ENCODE results near the gene SLX9. TPM values are rescaled to one million over a fixed set of nuclear protein-coding genes. Genes with fewer than 3 reads are reported as not detected.

Gene SLX9
- total RNA-seq, 5 donors from 2014 or later (not counting 1 experiment from before 2014, with no cell fraction given) = 16.7 to 32.2 (median 26.7) TPM

DNA sequence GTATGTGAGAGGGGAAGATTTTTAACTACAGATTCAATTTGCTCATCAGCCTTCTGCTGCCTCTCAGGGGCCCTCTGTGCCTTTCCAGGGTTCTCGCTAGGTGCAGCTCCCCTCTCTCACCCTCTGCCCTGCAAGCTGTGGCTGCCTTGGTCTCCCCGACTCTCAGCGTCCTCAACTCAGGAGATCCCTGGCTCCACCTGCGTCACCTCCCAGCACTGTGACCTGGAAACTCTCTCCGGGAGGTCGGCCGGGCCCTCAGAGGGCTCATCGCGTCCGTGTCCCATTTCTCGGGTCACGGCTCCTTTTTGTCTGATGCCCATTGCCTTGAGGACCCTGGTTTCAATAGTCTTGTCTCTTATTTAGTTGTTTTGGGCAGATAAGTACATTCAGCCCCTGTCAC lies 71.0 kb downstream of the SLX9 start:
- WGBS (ENCODE audit: insufficient coverage) = 96% methylated on average over 12 of the region's 12 CpGs
- no peak overlapping the region for H3K4me3 Mint-ChIP-seq
- CTCF ChIA-PET = no interaction called here
- H3K27me3 Mint-ChIP-seq = peaks cover 22 to 53% of the 10 kb centered on the region in 2 donors
- H3K27me3 ChIP-seq (replicated peaks in 1 of 2; ENCODE audit: control insufficient read depth in 2 of 2, extremely low read depth in 1 of 2, insufficient read depth in 2 of 2, low read length in 1 of 2) = peaks cover 0 to 48% of the 10 kb centered on the region in 2 experiments
- no peaks in the 10 kb centered on the region for H3K36me3 ChIP-seq (ENCODE audit: control insufficient read depth in 2 of 2, extremely low read depth in 1 of 2, insufficient read depth in 1 of 2, low read length in 1 of 2)
- H3K4me1 ChIP-seq (ENCODE audit: control insufficient read depth in 1 of 2, extremely low read depth in 1 of 2, insufficient read depth in 2 of 2, low read length in 2 of 2) = no peaks in the 10 kb centered on the region
- H3K27ac Mint-ChIP-seq = no peak overlapping the region
- POLR2A ChIA-PET = no interaction called here
- no peaks in the 10 kb centered on the region for H3K9me3 ChIP-seq
- DNase-seq (no peak), ATAC-seq (replicated peaks in 1 of 4) (no peak)
- H3K36me3 Mint-ChIP-seq = no peaks in the 10 kb centered on the region
- peaks cover 0 to 2% (median 1%) of the 10 kb centered on the region in 3 donors for H3K9me3 Mint-ChIP-seq
- H3K4me1 Mint-ChIP-seq = no peaks in the 10 kb centered on the region
- no peak overlapping the region for H3K4me3 ChIP-seq (ENCODE audit: control insufficient read depth in 1 of 2, extremely low read depth in 1 of 2, low read length in 1 of 2)
- no peak overlapping the region for H3K27ac ChIP-seq (ENCODE audit: low read length)

- H3K27ac Mint-ChIP-seq = no peak overlapping the region
- H3K4me3 ChIP-seq (ENCODE audit: control insufficient read depth in 1 of 2, extremely low read depth in 1 of 2, low read length in 1 of 2) = no peak overlapping the region
- H3K36me3 ChIP-seq (ENCODE audit: control insufficient read depth in 2 of 2, extremely low read depth in 1 of 2, insufficient read depth in 1 of 2, low read length in 1 of 2) = no peaks in the 10 kb centered on the region
- H3K36me3 Mint-ChIP-seq = no peaks in the 10 kb centered on the region
- H3K27me3 Mint-ChIP-seq = peaks cover 28 to 58% of the 10 kb centered on the region in 2 donors
- POLR2A ChIA-PET = no interaction called here
- no peaks in the 10 kb centered on the region for H3K9me3 Mint-ChIP-seq
- H3K27me3 ChIP-seq (replicated peaks in 1 of 2; ENCODE audit: control insufficient read depth in 2 of 2, extremely low read depth in 1 of 2, insufficient read depth in 2 of 2, low read length in 1 of 2) = peaks cover 0 to 54% of the 10 kb centered on the region in 2 experiments
- no peaks in the 10 kb centered on the region for H3K9me3 ChIP-seq
- 92% methylated on average over 13 of the region's 18 CpGs for WGBS (ENCODE audit: insufficient coverage)
- H3K4me1 ChIP-seq (ENCODE audit: control insufficient read depth in 1 of 2, extremely low read depth in 1 of 2, insufficient read depth in 2 of 2, low read length in 2 of 2) = no peaks in the 10 kb centered on the region
- ATAC-seq (replicated peaks in 1 of 4) (no peak), DNase-seq (no peak)
- H3K27ac ChIP-seq (ENCODE audit: low read length) = no peak overlapping the region
- no peak overlapping the region for H3K4me3 Mint-ChIP-seq
- CTCF ChIA-PET = no interaction called here
- no peaks in the 10 kb centered on the region for H3K4me1 Mint-ChIP-seq
Measured at GRCh38 chr21:45011426-45011825, 71.6 kb downstream of the SLX9 start.

DNA sequence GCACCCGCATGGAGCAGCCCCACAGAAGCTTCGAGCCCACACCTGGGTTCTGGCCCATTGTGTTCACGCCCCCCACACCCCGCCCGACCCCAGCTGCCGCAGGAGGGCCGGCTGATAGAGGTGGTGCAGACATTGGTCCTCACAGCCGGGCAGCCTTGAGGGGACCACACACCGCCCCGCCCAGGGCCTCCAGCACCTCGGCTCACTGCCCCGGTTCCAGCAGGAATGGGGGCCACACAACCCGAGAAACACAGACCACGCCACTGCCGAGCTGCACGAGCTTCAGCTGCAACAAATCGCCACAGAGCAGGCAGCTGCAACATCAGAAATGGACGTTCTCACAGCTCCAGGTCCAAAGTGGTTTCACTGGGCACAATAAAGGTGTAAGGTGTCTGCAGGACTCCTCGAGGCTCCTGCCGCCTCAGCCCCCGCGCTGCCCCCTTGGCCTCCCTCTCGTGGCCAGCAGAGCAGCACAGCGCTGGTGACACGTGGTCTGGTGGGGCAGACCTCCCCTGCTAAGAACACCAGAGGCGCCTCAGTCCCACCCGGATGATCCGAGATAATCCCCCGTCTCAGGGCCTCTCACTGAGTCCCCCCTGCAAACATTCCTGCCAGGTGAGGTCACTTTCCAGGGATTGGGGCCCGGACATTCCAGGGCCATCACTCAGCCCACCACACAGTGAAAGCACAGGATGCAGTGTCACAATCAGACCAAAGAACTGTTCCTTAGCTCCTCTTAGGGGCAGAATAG lies 72.3 kb downstream of the SLX9 start:
- POLR2A ChIA-PET = no interaction called here
- WGBS (ENCODE audit: insufficient coverage) = 72% methylated on average over 26 of the region's 30 CpGs
- DNase-seq (no peak), ATAC-seq (replicated peaks in 1 of 4) (no peak)
- peaks cover 30 to 61% of the 10 kb centered on the region in 2 donors for H3K27me3 Mint-ChIP-seq
- H3K4me1 Mint-ChIP-seq = no peaks in the 10 kb centered on the region
- H3K9me3 Mint-ChIP-seq = no peaks in the 10 kb centered on the region
- Histone ChIP-seq H3K9me3 (no peaks in the 10 kb centered on the region), H3K4me1 (ENCODE audit: control insufficient read depth in 1 of 2, extremely low read depth in 1 of 2, insufficient read depth in 2 of 2, low read length in 2 of 2) (no peaks in the 10 kb centered on the region), H3K27ac (ENCODE audit: low read length) (no peak overlapping the region), H3K4me3 (ENCODE audit: control insufficient read depth in 1 of 2, extremely low read depth in 1 of 2, low read length in 1 of 2) (no peak overlapping the region), H3K27me3 (replicated peaks in 1 of 2; ENCODE audit: control insufficient read depth in 2 of 2, extremely low read depth in 1 of 2, insufficient read depth in 2 of 2, low read length in 1 of 2) (peaks cover 0 to 60% of the 10 kb centered on the region in 2 experiments), H3K36me3 (ENCODE audit: control insufficient read depth in 2 of 2, extremely low read depth in 1 of 2, insufficient read depth in 1 of 2, low read length in 1 of 2) (no peaks in the 10 kb centered on the region)
- no peaks in the 10 kb centered on the region for H3K36me3 Mint-ChIP-seq
- CTCF ChIA-PET = no interaction called here
- no peak overlapping the region for H3K4me3 Mint-ChIP-seq
- no peak overlapping the region for H3K27ac Mint-ChIP-seq

- Histone ChIP-seq H3K4me1 (ENCODE audit: control insufficient read depth in 1 of 2, extremely low read depth in 1 of 2, insufficient read depth in 2 of 2, low read length in 2 of 2) (peaks cover 0 to 3% of the 10 kb centered on the region in 2 experiments), H3K27me3 (replicated peaks in 1 of 2; ENCODE audit: control insufficient read depth in 2 of 2, extremely low read depth in 1 of 2, insufficient read depth in 2 of 2, low read length in 1 of 2) (peaks cover 0 to 67% of the 10 kb centered on the region in 2 experiments), H3K9me3 (no peaks in the 10 kb centered on the region), H3K27ac (ENCODE audit: low read length) (no peak overlapping the region), H3K4me3 (ENCODE audit: control insufficient read depth in 1 of 2, extremely low read depth in 1 of 2, low read length in 1 of 2) (no peak overlapping the region), H3K36me3 (ENCODE audit: control insufficient read depth in 2 of 2, extremely low read depth in 1 of 2, insufficient read depth in 1 of 2, low read length in 1 of 2) (no peaks in the 10 kb centered on the region)
- Mint-ChIP-seq H3K27me3 (peaks cover 31 to 64% of the 10 kb centered on the region in 2 donors), H3K27ac (no peak overlapping the region), H3K36me3 (no peaks in the 10 kb centered on the region), H3K9me3 (no peaks in the 10 kb centered on the region), H3K4me3 (no peak overlapping the region), H3K4me1 (peaks cover 3 to 5% (median 4%) of the 10 kb centered on the region in 3 donors)
- no peak for DNase-seq
- ChIA-PET POLR2A (no interaction called here), CTCF (no interaction called here)
- 86% methylated on average over 10 of the region's 10 CpGs for WGBS (ENCODE audit: insufficient coverage)
- no peak for ATAC-seq (replicated peaks in 1 of 4)
Measured at GRCh38 chr21:45012662-45013259, 72.9 kb downstream of the SLX9 start.

- no peak for ATAC-seq (replicated peaks in 1 of 4)
- Mint-ChIP-seq H3K27me3 (peaks cover 34 to 67% of the 10 kb centered on the region in 2 donors), H3K36me3 (no peaks in the 10 kb centered on the region), H3K9me3 (no peaks in the 10 kb centered on the region), H3K4me1 (peaks cover 6 to 8% (median 8%) of the 10 kb centered on the region in 3 donors), H3K27ac (no peak overlapping the region), H3K4me3 (no peak overlapping the region)
- ChIA-PET POLR2A (no interaction called here), CTCF (no interaction called here)
- Histone ChIP-seq H3K27me3 (replicated peaks in 1 of 2; ENCODE audit: control insufficient read depth in 2 of 2, extremely low read depth in 1 of 2, insufficient read depth in 2 of 2, low read length in 1 of 2) (peaks cover 0 to 71% of the 10 kb centered on the region in 2 experiments), H3K9me3 (no peaks in the 10 kb centered on the region), H3K4me1 (ENCODE audit: control insufficient read depth in 1 of 2, extremely low read depth in 1 of 2, insufficient read depth in 2 of 2, low read length in 2 of 2) (peaks cover 0 to 7% of the 10 kb centered on the region in 2 experiments), H3K27ac (ENCODE audit: low read length) (no peak overlapping the region), H3K36me3 (ENCODE audit: control insufficient read depth in 2 of 2, extremely low read depth in 1 of 2, insufficient read depth in 1 of 2, low read length in 1 of 2) (no peaks in the 10 kb centered on the region), H3K4me3 (ENCODE audit: control insufficient read depth in 1 of 2, extremely low read depth in 1 of 2, low read length in 1 of 2) (no peak overlapping the region)
- 91% methylated on average over 15 of the region's 19 CpGs for WGBS (ENCODE audit: insufficient coverage)
- no peak for DNase-seq
Measured at GRCh38 chr21:45013260-45013841, 73.5 kb downstream of the SLX9 start.

DNA sequence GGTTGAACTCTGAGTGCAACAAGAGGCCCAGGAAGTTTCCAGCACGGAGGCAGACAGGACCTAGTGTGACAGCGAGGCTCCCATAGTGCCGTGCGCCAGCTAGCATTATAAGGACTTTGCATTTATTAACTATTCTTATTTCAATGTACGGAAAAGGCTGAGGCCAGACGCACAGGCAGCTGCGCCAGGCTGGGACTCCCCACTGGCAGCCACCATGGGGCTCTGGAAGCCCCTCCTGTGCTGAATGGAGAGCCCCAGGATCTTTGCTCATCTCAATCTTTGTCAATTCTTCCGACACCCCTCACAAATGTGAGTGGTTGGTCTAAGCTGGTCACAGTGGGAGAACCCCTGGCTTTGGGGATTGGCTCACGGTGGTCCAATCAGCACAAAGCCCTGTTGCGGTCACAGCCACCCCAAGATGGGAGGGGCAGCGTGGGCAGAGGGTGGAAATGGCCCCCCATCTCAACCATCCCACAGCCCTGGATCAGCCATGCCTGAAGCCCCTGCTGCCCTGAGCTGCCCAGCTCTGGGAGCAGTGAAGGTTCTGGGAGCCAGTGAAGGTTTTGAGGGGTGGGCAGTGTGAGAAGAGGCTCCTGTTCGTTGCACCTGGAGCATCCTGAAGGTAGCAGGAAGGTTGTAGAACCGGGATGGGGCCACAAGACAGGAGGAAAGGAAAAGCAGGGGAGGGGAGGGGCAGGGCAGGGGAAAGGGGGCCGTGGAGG lies 75.1 kb downstream of the SLX9 start:
- POLR2A ChIA-PET = no interaction called here
- DNase-seq (no peak), ATAC-seq (replicated peaks in 1 of 4) (no peak)
- Mint-ChIP-seq H3K9me3 (no peaks in the 10 kb centered on the region), H3K27me3 (peaks cover 29 to 60% of the 10 kb centered on the region in 2 donors), H3K4me1 (peaks cover 6 to 8% (median 8%) of the 10 kb centered on the region in 3 donors), H3K4me3 (no peak overlapping the region), H3K27ac (no peak overlapping the region), H3K36me3 (no peaks in the 10 kb centered on the region)
- 82% methylated on average over 4 of the region's 14 CpGs for WGBS (ENCODE audit: insufficient coverage)
- H3K4me3 ChIP-seq (ENCODE audit: control insufficient read depth in 1 of 2, extremely low read depth in 1 of 2, low read length in 1 of 2) = no peak overlapping the region
- no peaks in the 10 kb centered on the region for H3K9me3 ChIP-seq
- CTCF ChIA-PET = no interaction called here
- peaks cover 0 to 78% of the 10 kb centered on the region in 2 experiments for H3K27me3 ChIP-seq (replicated peaks in 1 of 2; ENCODE audit: control insufficient read depth in 2 of 2, extremely low read depth in 1 of 2, insufficient read depth in 2 of 2, low read length in 1 of 2)
- H3K36me3 ChIP-seq (ENCODE audit: control insufficient read depth in 2 of 2, extremely low read depth in 1 of 2, insufficient read depth in 1 of 2, low read length in 1 of 2) = no peaks in the 10 kb centered on the region
- no peak overlapping the region for H3K27ac ChIP-seq (ENCODE audit: low read length)
- peaks cover 0 to 7% of the 10 kb centered on the region in 2 experiments for H3K4me1 ChIP-seq (ENCODE audit: control insufficient read depth in 1 of 2, extremely low read depth in 1 of 2, insufficient read depth in 2 of 2, low read length in 2 of 2)
